Stimulated activated naive CD4-positive, alpha-beta T cell treated with Interleukin-2 at 50 U/mL for 16 hours (primary cell): ENCODE measurements around the gene AIPL1.
"Not testable (repeated sequence)": the region's sequence is repeated elsewhere in the genome, so short reads cannot be mapped to it uniquely, and the experiment has no call there.

ENCODE experiments used
- DNase-seq: peaks from one replicate; lab custom pipeline; 2025; lab: John Stamatoyannopoulos, UW

The AIPL1 gene, protein sequence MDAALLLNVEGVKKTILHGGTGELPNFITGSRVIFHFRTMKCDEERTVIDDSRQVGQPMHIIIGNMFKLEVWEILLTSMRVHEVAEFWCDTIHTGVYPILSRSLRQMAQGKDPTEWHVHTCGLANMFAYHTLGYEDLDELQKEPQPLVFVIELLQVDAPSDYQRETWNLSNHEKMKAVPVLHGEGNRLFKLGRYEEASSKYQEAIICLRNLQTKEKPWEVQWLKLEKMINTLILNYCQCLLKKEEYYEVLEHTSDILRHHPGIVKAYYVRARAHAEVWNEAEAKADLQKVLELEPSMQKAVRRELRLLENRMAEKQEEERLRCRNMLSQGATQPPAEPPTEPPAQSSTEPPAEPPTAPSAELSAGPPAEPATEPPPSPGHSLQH

DNA sequence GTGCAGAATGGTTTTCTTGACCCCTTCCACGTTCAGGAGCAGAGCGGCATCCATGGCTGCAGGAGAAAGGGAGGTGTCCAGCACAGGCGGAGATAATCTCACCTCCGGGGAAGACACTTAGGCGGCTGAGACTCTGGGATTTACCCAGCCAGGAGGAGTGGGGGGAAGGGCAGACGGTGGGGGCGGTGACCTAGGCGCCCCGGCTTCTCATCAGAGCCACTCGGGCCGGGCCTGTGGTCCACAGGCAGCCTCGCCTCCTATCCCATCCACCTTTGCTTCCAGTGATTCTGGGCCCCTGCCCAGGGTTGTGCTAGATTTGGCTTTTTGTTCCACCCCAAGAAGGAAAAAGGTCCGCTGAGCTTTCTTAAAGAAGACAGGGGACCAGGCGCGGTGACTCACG is at the start of gene AIPL1:
TSS of gene AIPL1 (minus strand) at position 71 of the 400 bp plus-strand sequence. CDS start at position 54, 17 bp downstream.
- DNase-seq = no peak

DNA sequence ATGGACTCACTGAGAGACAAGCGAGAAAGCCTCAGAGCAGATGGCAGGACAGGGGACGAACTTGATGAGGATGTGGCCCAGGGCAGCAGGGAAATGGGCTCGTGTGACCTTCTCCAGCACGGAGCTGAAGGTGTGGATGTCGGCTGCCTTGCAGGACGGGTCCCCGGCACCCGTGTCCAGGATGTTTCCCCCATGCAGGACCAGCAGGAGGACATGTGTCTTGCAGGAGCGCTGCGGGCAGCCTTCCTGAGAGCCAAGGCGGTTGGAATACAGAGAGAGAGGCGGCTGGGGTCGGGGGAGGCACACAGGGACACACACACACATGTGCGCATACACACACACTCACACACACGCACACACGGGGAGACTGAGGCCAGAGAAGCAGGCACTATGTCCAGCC is 48.6 kb upstream of the AIPL1 start:
- no peak for DNase-seq

DNA sequence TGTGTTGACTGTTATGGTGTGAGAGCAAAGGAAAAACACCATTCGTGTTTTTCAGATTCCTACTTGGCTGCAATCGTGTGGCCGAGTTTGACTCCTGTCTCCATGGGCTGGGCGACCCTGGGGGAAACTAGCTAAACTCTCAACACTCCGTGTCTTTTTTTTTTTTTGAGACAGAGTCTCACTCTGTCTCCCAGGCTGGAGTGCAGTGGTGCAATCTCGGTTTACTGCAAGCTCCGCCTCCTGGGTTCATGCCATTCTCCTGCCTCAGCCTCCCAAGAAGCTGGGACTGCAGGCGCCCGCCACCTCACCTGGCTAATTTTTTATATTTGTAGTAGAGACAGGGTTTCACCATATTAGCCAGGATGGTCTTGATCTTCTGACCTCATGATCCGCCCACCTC is 47.9 kb upstream of the AIPL1 start:
- not testable (repeated sequence) for DNase-seq

DNA sequence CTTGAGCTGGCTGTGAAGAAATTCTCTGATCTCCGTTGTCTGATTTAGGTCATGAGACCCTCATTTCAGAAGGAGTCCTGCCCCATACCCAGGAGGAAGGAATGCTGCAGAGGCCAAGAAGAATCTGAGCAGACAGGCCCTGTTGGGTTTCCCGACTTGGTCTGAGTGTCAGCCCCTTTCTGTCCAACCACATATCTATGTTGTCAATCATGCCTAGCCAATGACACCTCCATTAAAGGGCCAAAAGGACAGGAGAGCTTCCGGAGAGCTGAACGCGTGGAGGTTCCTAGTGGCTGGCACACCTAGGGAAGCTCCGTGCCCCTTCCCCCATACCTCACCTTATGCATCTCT is 47.2 kb upstream of the AIPL1 start:
- DNase-seq = no peak

DNA sequence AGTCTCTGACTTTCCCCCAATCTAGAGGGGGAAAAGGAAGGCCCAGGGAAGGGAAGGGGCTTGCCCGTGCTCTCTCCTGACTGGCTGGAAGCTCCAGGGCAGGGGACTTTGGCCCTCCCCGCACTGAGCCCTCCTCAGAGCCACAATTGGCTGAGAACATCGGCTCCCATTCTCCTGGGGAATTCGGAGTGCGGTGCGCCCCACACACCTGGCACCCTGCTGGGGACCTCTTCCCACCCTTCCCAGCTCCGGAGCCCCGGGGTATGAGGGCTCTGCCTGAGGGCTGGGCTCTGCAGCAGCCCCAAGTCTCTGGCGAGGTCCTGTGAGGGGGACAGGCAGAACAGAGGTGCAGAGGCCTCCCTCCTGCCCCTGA is 45.4 kb upstream of the AIPL1 start:
- DNase-seq = no peak

DNA sequence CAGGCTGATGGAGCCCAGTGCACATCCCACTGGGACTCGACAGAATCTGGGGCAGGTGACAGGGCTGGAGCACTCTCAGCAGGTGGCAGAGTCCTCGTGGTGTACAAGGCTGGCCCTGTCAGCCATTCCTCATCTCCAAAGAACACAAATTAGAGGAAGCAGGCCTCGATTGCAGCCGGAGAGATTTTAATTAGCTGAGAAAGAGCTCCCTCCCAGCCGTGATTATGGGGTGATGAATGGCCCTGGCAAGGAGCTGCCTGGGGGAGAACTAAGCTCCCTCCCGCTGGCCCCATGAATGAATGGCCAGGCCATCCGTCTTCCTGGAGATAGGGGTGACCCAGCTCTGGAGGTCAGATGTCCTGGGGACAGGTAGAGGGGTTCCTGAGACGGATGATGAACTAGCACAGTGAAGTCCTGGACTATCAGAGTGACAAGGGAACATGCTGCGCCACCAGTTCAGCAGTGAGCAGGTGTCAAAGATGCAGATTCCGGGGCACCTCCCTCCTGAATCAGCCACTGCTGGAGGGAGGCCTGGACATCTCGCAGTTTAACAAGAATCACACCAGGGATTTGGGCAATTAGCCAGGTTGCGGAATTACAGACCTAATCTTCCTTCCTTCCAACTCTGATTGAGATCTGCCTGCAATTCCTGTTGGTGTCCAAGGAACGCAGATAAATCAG is 44.8 kb upstream of the AIPL1 start:
- no peak for DNase-seq

DNA sequence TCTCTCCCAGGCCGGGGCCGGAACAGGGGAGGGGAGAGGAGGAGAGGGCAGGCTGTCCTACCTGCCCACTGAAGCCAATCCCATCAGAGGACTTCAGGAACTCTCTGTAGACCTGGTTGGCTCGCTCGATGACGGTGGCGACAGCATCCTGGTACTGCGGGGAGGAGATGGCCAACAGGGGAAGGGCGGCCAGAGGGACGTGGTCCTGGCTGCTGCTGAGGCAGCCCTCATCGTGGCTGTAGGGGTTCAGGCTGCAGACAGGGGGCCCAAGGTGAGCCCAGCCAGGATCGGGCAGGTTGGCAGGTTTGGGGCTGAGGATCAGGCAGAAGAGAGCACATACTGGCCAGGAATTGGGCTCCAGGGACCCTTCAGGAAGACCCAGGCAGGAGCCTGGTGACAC is 43.6 kb upstream of the AIPL1 start:
- DNase-seq = no peak

DNA sequence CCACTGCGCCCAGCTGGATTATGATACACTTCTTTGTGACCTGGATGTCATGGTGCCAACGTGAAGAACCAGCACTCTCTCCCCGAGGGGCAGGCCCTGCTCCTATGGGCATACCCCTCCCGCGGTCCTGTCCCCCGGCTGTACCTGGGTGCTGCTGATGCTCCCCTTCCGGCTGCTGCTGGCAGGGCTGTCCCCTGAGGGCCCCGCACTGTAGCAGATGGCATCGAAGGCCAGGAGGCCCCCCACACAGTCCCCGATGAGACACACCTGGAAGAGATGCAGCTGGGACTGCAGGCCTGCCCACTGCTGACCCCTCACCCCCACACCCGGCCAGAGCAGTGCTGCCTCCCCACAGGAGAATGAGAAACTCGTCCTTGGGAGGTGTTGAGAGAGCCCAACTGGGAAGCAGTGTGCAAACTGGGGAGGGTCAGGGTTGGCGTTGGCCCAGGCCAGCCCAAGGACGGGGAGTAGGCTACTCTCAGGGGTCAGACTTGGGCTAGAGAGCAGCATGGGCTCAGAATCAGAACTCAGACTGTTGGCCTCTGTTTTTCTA is 43.0 kb upstream of the AIPL1 start:
- DNase-seq = no peak

DNA sequence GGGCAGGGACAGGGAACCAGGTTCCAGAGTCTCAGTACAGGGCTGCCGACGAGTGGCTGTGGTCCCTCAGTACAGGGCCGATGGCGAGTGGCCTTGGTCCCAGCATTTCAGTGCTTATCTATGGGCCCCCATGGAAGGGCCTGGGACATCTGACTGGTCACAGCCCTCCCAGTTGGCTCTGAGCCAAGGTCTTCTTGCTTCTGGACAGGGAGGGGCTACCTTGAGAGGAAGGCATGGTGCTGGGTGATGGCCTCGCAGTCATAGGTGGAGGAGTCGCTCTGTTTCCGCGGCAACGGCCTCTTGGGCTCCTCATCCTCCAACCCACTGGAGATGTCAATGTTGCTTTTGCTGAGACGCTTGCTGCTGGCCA is 41.9 kb upstream of the AIPL1 start:
- no peak for DNase-seq

DNA sequence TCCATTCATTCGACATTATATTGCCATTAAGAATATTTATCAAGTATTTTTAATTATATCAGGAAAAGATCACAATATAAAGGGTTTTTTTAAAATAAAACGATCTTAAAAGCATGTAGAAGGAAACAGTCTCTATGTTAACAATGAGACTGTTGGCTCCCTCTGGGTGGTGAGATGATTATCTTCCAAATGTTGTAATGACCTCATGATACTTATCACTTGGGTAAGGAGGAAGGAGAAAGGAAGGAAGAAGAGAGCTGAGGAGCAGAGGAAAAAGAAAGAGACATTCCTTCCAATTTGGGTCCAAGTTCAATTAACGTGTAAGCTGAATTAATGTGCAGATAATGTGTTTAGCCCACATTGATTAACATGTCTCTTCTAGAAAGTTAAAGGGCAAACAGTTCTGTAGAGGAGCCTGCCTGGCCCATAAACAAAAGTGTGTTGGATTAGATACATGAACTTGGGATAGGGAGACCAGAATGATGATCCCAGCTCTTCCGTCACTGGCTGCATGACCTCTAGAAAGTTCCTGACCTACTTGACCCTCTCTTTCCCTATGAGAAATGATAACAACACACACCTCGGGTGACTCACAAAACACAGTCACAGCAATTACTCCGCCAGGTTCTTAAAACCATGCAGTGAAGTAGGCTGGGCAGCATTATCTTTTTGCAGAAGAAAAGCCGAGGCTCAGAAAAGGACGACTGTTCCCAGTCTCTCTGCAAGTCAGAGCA is 41.3 kb upstream of the AIPL1 start:
- no peak for DNase-seq

DNA sequence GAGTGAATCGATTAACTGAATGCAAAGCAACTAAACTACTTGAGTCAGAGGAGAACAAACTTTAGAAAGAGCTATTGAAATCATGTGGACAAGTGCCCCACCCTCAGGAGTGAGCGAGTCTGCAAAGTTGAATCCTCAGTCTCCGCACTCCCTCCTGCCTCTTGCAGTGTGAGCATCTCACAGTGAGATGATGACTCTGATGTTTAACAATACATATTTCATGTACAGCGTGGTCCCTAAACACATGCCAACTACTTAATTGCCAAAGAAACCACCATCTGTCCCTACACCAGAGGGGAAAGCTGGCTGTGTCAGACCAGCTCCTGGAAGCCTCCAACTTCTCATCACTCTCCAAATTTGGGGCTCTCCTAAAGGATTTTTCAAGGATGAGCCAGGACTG is 40.5 kb upstream of the AIPL1 start:
- DNase-seq = no peak

DNA sequence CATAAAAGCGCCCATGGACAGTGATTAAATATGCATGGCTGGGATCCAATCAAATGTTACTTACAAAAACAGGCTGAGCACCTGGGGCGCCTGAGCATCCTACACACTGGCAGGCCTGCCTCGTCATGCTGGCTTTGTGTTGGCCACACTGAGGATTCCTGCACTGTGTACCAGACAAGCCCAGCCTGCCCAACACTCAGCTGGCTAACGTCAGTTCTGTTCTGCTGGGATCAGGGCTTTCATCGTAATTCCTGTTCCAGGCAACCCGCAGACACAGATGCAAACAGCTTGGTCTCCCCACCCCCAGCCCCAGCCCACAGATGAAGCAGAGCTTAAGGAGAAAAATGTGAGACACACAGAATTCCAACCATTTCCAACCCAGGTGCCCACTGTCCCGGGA is 40.0 kb upstream of the AIPL1 start:
- DNase-seq = no peak

DNA sequence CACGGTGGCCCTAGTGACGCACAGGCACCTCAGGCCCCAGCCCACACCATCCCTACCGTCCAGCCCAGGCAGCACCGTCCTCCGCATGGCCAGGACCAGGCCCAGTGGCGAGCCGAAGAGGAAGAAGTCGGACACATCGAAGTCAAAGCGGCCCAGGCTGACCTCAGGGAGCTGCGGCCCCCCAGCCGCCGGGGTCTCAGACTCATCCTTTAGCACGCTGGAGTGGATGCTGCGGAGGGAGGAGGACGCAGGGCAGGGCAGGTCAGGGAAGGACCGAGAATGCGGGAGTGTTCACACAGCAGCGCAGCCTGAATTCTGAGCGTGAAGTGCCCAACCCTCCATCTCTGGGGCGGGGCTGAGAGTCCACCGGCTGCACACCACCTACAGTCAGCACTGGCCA is 39.5 kb upstream of the AIPL1 start:
- no peak for DNase-seq

DNA sequence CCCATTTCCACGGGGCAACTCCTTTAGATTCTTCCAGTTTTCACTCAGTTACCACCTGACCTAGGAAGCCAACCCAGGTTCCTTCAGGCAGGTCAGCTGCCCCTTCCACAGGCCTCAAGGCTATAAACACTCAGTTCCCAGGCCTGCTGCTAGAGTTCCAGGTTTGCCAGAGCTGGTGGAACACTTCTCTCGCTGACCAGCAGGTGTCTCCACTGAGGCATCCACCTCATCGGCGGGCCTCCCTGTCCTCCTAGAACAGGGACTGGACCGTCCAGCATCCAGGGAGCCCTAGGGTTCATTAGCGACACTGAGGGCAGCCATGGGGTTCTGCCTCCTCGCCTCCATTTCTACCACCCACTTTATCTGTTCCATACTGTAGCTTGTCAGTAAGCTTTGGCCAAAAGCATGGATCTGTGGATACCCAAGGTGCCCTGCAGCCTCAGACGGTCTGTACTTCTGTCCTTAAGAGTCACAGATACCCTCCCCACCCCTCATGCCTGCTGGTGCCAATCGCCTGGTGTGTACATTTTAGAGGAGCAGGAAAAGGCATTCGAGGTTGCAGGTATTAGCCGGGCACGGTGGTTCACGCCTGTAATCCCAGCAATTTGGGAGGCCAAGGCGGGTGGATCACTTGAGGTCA is 38.3 kb upstream of the AIPL1 start:
- peak; percentile 50 for DNase-seq

DNA sequence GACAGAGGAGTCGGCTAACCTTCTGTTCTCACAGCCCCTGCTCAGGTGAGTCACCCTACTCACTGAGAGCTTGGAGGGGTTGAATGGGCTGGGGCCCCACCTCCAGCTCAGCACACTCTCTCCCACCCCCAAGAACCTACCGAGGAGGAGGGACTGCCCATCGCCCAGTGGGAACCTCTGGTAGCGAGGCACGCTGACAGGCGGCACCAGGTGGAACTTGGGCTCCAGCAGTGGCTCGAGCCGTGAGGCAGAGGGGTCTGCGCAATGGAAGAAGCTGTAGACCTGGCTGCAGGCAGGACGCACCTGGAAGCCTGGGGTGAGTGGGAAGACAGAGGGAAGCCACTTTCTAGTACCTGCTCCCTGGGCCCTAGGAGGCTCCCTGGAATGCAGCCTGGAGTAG is 37.6 kb upstream of the AIPL1 start:
- DNase-seq = no peak

DNA sequence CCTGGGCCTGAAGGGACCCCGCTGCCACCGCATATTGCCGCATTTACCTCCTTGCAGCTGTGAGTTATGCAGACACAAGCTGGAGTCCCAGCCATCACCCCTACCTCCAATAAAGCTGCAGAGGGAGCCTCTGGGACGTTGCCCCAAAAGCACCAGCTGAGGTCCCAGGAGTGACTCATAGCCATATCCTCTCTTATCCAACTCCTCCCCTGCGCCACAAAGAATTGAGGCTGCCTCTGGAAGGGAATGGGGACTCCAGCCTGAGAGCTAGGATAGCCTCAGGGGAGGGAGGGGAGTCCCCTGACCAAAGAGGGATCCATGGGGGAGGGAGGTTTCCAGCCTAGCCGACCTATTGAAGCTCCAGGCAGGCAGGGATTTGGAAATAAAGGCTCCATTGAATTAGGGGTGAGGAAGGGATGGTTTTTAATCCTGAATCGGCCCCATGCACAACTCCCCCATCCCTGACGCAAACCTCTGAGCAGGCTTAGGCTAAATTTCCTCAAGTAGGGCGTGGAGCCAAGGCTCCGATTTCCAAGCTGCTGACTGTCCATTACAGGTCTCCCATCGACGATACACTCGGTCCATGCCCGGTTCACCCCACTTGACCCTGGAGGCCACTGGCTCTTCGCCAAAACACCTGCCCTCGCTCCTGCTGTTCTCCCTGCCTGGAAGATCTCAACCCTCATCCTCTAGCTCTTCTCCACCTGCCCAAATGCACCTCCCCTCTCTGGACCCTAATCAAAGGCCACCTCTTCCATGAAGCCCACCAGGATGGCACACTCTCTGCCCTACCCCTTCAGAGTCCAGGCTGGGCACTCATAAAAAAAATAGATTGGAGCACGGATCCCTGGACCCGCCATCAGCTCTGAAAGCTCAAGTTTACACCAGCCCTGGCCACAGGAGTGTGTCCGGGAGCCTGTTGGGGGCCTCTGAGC is 36.9 kb upstream of the AIPL1 start:
- no peak for DNase-seq

DNA sequence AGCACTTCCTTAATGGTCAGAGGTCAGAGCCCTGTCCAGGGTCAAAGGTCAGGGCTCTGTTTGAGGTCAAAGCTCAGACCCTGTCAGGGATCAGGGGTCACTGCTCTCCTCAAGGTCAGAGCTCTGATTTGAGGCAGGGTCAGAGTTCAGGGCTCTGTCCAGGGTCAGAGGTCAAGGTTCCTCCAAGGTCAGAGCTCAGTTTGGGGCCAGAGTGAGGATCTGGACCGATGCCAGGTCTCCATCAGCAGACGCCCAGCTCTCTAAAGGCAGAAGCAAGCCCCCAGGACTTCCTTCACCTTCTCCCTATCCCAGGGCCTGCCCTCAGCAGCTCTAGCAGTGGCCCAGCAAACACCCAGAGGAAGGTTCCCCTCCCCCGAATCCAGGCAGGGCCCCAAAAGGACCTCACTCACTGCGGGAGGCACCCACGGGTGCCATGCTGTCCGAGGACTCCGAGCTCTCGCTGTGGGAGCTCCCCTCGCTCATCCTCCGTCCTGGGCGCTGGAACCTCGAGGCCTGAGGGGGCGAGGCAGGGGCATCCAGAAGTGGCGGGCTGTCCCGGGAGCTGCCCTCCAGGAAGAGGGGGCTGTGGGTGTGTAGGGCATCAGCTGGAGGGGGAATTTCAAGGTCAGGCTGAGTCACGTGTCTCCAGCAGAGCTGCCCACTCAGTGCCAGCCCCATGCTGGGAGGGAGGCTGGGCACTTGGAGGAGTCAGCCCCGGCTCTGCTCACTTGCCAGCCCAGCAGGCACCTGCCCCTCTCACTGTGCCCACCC is 36.0 kb upstream of the AIPL1 start:
- DNase-seq = no peak

DNA sequence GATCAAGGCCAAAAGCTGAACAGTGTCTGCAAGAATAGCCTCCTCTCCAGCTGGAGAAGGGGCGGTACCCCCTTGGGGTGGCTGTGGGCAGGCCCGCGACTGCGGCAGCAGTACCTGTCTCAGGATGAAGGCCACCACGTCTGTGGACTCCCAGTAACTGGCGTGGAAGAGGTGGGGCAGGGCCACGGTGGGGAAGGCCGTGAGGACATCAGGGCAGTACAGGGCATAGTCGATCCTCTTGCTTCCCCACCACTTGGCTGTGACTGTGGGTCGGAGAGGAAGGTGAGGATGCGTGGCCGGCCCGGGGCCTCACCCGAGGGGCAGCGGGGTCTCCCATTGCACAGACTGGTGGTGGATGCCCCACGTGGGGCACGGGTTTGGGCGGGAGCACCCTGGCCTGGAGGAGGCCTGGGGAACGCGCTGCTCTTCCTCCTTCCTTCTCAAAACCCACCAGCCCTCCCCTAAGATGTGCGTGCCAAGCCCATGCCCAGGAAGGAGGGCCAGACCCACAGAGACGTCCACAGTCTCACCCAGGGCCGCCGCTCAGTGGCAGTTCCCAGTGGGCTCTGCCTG is 35.3 kb upstream of the AIPL1 start:
- no peak for DNase-seq

DNA sequence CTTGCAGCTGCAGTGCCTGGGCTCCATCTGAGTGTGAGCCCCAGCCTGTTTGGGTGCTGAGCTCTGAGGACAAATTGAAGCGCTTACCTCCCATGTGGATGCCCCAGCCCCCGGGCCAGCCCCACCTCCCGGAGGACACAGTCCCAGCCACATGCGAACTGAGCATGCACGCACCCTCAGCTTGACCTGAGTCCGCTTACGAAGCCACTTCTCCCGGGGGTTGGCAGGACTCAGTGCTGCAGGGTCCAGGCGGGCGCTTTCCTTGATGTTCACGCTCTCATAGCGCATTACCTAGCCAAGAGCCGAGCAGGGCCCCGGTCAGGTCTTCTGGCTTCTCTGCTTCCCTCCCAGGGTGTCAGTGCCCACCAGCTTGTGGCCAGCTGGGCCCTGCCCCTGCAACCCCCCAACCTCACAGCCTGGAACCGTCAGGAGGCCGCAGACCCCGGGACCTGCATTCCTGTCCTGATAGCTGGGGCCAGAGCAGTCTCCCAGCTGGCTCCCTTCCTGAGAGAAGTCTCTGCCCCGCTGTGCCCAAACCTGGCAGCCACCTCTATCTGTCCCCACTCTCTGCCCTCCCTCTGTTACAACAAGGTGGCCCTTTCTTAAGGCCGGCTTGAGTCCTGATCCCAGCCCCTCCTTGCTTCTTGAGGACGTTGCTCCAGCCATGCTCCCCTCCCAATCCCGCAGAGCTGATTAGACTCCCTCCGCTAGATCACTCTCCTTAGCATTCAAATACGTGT is 33.3 kb upstream of the AIPL1 start:
- no peak for DNase-seq
